Left renal pelvis (tissue), 4 donors: Measurements from ENCODE around the gene SMOC2. TPM values are rescaled to one million over a fixed set of nuclear protein-coding genes. Genes with fewer than 3 reads are reported as not detected.

Experiments
- DNase-seq, 4 donors: peaks; one replicate each; pipeline ENCODE4 v3.0.0-alpha.2; 2013; ENCODE audit warnings: low read depth in 4 of 4, low spot score in 3 of 4
- polyA plus RNA-seq, 4 donors: library from polyadenylated mRNA; unstranded; fragments of 120-200 nt; gene quantifications; one replicate each; pipeline ENCODE4 v1.2.1, GENCODE V29; 2013; ENCODE audit not compliant: insufficient read length in 4 of 4

SMOC2 gene
- polyA plus RNA-seq, 4 donors = 19.7 to 420 (median 40.8) TPM

DNA sequence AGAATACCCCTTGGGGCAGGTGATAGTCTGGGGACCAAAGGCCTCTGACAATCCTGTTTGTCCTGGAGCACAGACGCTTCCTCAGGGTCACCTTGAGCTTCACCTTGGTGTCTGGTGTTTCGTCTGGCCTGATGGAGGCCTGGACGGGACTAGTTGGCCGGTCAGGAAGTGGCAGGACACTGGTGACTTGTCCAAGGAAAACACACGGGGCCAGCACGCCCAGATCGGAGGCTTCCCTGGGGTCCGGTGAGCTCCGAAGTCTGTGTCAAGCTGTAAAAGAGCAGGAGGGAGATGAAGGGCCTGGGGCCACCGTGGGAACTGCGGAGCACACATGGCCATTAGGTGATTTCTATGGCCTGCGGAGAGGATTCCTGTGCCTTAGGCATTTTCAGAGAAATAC, 67.9 kb downstream of the SMOC2 start:
- DNase-seq = no peak

DNA sequence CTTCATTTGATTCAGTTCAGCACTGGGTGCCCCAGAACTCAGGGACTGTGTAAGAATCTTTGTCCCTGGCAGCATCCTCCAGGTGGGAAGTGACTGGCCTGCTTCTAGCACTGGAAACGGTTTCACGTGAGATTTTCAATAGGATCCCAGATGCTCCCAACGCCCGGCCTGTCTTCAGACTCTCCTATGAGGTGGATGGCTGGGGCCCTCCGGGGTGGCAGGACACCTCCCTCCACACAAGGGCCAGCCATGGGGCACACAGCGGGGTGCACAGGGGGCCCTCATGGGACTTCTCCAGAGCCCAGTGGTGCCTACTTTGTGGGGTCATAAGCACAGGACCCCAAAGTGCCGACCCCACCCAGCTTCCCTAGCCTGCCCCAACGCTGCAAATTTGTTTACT, 72.8 kb downstream of the SMOC2 start:
- no peak for DNase-seq

DNA sequence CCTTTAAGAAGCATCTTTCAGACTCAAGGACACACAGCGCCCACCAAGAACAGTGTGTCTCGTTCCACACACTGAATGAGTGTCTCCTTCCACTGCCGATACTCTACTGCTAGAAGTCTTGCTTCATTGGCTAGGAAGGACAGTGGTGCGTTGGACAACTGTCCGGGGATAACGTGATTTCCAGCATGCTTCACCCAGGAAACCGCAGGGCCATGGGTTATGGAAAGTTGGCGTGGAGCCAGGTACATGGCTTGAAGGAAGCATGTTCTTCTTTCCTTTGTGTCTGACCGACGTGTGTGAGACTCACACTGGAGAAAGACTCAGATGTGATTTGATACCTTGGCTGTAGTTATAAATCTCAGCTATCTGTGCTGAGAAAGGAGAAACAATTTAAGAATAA, 73.2 kb downstream of the SMOC2 start:
- no peak for DNase-seq

DNA sequence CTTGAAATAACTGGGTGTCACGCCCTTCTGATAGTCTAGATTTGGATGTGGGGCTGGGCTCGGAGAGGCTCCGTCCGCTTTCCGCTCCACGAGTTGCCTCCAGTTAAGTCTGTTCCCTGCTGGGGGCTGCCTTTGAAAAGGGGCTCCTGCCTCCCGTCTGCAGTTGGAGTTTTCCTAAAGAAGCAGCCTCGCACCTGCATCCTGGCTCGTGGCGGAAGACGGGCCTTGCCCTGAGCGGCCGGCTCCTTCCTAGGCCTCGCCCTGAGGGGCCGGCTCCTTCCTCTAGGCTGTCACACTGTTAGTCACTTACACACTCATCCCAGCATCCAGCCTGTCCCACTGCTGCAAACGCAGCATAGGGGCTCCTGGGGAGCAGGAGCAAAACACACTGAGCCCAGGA, 74.4 kb downstream of the SMOC2 start:
- DNase-seq = no peak

DNA sequence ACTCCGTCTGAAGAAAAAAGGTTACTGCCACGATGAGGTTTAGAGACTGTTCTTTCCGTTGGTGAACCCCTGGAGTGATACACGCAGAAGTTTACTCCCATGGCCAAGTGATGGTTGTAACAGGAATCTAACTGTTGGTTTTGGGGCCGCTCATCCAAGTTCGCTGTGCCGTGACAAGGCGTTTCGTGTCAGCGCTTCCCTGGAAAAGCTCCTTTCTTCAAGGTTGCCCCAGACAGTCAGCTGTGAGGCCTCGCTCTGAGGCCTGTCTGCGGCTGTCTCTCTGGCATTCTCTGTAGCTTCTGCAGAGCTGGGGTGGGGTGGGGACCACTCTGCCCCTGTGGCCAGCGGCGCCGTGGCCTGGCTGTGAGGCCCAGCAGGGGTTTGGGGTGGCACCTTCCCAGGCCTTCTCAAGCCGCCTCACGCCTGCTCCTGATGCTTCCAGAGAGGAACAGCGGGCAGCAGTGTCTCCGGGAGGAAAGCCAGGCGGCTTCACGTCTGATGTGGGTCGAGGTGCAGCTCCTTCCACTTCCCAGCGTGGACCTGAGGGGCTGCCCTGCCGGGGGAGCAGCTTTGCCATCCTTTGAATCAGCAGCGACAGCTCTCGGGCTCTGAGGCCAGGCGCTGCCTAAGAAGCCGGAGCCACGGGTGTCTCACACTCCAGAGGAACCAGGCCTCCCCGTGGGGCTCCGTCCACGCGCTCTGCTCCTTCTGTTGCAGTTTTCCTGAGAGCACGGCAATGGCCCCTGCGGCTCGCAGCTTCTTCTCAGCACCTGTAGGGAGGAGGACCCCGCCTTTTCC, 76.2 kb downstream of the SMOC2 start:
- DNase-seq = no peak

DNA sequence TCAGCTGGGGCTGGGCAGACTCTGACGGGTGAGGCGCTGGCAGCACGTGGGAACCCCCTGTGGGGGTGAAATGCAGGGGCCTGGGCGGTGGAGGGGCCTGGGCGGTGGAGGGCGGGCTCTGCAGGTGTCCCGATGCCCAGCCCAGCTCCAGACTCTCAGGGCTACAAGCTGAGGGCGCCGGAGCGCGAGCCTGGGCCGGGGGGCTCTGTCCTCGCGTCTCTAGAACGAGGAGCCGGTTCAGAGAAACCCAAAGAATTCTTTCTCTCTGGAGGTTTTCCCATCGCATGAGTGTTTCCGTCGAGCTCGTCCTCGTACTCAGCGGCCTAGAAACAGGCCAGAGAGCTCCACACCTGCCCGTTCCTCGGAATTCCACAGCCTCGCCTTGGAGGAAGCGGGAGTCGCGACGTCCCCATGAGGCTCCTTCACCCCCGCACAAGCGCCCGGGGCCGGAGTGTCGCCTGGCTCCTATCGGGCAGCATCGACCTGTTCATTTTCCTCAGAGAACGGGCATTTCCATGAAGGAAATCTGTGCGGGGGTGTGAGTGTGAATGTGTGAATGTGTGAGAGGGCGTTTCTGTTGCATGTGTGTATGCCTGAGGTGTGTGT, 76.9 kb downstream of the SMOC2 start:
- no peak for DNase-seq

DNA sequence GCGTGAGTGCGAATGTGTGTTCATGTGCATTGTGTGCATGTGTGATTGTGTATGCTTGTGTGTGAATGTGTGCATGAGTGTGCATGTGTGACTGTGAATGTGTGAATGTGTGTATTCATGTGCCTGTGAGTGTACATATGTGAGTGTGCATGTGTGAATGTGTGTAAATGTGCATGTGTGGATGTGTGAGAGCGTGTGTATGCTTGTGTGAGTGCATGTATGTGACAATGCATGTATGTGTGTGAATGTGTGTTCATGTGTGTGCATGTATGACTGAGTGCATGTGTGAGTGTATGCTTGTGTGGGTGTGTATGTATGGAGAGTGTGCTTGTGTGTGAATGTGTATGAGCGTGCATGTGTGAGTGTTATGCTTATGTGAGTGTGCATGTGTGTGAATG, 77.4 kb downstream of the SMOC2 start:
- no peak for DNase-seq

DNA sequence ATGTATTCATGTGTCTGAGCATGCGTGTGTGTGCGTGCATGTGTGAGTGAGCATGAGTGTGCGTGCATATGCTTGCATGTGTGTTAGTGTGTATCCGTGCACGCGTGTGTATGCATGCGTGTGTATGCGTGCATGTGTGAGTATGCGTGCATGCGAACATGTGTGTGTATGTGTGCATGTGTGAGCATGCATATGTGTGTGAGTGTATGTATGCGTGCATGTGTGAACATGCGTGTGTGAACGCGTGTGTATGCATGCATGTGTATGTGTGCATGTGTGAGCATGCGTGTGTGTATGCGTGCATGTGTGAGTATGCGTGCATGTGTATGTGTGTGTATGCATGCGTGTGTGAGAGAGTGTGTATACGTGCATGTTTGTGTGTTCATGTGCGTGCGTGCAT, 77.9 kb downstream of the SMOC2 start:
- DNase-seq = no peak

DNA sequence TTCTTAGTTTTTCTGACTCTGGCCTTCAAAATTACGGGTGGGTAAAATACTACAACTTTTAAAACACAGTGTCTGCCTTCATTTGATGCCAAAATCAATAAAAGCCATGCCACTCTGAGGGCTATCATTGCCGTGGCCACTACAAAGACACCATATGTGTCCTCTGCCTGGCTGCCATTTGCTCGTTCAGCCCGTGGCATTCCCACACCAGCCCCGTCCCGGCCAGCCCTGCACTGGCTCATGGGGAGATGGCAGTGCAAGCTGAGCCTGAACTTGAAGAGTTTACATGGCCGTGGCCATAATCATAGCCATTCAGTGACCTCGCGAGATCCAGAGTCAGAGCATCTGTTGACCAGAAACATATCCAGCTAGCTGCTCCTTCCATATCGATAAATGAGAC, 79.2 kb downstream of the SMOC2 start:
- no peak for DNase-seq

DNA sequence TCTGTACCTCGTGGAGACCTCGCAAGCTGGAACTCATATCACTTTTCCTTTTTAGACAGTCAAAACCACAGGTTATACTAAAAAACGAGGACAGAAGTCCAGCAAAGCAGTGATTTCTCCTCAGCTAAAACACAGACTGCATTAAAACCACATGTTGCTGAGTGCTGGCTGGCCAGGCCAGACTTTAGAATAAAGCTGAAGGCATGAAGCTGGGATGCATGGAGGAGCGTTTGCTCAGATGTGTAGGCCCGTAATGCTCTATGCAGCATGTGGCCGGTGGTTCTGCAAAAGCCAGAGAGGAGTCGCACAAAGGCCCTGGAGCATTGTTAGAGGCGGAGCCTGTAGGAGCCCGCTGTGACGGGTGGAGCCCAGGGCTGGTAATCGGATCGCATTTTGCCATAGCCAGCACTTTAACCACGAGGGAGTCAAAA, 83.6 kb downstream of the SMOC2 start:
- DNase-seq = no peak

DNA sequence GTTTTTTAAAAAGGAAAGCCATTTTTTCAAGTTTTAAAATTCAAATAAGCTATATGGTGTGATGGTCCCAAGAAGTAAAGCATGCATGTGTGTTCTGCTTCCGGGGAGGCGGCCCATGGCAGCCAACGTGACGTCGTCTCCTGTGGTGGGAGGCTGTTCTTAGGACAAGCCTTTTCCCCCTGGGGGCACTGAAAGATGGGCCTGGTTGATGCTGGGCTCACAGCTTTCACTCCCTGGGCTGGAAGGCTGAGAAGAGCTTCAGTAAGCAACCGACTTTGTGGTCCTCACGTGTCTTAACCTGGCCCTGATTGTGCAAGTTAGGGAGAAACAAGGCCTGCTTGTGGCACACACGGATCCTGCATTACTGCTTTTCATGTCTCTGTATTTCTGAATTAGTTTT, 84.1 kb downstream of the SMOC2 start:
- DNase-seq = no peak

DNA sequence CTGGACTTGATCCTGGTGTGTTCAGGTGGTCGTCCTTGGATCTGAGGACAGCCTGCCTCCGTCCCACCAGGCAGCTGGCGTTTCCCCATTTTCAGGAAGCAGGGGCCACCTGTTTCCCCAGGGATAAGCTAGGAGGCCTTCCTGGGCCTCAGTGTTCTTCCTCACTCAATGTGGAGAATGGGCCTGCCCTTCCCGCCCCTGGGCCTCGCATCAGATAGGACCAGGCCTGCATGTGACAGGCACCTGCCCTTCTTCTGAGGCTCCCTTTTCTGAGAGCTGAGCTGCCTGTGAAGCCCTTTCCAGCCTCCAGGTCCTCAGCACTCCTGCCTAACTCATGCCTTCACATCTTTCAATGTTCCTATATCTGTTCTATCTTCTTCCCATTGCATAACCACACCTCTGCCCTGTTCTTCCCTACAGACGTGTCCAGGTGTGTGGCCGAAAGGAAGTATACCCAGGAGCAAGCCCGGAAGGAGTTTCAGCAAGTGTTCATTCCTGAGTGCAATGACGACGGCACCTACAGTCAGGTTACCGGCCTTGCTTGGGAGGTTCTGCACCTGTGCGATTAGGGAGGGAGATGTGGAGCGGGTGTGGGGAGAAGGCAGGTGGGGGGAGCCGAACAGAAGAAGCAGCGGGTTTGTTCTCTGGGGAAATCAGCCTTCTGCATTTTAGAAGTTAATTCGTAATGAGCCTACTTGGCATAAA, 85.1 kb downstream of the SMOC2 start:
- no peak for DNase-seq

DNA sequence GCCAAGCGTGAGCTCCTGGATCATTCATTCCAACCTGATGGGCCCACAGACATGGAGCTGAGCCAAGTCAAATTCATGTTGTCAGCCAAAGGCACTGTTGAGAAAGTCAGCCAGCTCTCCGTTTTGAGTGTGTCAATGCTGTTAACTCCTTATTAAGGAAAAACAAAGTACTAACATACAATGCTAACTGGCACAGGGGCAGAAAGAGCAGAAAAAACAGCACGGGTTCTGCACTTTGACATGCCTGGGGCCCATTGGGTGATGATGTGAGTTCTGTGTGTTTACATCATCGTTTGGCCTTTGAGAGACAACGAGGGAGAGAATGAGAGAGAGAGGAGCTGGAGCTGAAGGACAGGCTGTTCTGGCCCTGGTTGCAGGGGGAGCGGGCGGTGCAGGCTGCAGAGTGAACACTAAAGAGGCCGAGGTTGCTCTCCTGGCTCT, 85.9 kb downstream of the SMOC2 start:
- DNase-seq = no peak

DNA sequence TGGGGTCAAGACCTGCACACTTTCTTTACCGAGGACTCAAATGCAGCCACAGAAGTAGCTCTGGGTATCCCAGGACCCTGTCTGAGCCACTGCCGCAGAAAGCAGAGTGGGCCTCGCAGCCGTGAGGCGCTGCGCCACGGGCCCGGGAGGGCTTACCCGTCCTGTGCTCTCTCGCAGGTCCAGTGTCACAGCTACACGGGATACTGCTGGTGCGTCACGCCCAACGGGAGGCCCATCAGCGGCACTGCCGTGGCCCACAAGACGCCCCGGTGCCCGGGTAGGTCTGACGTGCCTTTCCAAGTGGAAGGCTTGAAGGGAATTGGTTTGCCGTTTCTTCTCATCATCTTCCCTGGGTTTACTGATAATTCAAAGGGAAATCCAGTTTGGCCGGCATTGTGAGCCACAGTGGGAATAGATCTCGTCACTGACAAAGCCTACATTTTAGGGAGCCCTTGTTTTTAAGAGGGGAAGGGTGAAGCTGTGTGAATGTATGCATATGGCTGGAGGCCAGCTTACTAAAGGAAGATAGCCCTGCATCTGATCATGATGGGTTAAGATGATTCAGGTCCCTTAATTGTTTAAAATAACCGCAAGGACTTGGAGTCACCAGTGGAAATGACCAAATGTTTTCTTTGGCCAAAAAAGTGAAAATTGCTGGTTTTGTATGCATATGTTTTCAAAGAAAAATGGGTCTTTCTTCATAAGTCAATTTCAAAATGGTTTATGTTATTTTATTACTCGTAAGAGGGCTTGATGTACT, 86.6 kb downstream of the SMOC2 start:
- no peak for DNase-seq

DNA sequence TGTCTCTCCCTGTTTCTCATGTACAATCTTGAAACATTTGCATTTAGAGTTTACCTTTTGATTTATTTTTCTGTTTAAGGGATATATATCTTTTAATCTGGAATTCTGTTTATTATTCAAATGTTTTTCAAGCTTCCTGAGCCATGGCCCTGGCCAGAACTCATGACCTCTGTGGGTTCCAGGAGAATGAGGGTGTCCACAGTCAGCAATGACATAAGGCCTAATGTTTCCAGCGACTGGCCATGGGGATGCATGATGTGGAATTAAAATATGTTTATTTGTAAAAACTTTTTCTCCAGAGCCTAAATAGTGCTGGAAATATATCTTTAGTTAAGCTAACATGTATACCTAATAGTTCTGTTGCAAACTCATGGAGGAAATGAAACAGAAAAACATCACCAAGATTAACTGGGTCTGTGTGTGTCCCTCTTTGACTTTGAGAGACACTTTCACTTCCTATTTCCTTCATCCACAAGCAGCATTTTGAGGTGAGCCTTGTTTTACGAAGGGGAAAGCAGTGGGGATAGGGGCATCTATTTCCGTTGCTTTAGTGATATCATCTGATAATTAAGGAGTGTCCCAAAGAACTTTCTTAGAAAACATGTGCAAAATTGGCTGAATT, 87.6 kb downstream of the SMOC2 start:
- no peak for DNase-seq

DNA sequence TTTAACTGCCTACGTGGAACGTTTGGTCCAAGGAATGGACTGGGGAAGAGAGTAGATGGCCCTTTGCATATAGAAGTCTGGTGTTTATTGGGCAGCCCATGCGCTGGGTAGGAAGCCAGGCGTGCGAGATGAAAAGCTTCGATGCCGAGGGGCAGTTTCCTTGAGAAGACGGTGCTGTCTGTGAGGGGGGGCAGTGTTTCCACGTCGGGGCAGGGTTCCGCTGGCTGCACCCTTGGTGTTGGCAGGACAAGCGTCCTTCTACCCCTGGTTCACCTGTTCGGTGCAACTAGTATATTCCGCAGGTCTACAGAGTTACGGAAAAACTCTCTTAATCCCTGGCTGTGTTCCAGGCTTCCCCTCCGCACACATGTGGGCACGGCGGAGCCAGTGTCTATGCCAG, 88.2 kb downstream of the SMOC2 start:
- no peak for DNase-seq

DNA sequence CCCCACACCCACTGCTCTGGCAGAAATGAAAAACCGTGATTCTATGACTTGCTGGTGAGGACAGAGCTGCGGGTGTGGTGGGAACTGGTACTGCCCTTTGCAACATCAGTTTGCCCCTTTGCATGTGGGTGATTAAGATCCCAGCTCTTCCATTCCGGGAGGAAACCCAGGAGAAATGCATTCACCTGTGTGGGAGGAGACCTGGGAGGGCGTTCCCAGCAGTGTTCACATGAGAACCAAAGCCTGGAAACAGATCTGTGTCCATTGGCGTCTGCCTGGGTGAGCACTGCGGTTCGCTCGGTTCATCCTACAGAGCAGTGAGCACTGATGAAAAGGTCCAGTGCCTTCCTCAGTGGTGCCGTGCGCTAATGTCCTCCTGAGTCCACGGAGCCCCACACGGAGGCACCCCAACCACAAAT, 89.7 kb downstream of the SMOC2 start:
- DNase-seq = no peak

DNA sequence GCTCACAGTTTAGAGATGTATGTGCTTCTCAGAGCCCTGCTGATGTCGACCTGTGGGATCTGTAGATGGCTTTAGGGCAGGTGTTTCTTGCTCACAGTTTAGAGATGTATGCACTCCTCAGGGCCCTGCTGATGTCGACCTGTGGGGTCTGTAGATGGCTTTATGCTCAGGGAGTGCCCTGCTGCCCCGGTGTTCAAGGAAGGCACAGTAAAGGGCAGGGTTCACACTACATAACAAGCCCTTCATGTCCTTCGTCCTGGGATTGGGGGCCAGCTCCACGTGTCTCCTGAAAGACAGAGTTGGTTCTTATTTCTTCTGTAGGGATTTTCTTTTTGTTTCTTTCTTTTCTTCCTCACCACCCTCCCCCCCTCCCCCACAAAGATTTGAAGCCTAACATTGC, 91.1 kb downstream of the SMOC2 start:
- no peak for DNase-seq

DNA sequence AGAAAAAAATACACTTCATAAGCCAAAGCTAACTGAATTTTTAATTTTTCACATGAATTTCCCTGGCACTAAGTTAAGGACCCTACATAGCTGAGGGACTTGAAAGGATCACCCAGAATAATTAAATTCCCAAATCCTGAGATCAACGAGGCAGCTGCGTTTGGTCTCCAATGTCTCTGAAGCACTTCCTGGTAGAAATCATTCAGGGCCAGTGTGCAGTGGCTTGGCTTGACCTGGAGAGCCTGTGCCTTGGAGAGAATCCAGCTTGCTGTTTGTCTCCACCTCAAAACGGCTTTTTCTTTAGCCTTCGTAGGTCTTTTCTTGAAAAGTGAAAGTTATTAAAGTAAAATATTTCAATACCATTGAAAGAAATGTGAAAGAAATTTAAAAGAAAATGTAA, 92.4 kb downstream of the SMOC2 start:
- DNase-seq = no peak

DNA sequence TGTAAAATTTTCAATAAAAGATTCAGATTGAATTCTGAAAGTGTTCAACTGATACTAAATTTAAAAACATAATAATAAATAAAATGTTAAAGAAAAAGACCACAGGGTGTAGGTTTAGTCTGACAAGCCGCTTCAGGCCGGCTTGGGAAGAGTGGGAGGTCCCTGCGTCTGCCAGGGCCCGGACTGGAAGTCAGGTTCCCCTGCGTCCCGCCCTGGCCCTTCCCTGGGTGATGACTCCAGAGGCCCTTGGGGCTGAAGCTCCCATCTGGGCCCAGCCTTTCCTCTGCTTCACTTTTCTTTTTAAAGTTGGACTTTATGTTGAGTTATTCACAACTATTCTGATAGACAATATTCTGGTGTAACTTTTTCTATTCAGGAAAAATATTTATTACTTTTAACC, 93.3 kb downstream of the SMOC2 start:
- DNase-seq = no peak

DNA sequence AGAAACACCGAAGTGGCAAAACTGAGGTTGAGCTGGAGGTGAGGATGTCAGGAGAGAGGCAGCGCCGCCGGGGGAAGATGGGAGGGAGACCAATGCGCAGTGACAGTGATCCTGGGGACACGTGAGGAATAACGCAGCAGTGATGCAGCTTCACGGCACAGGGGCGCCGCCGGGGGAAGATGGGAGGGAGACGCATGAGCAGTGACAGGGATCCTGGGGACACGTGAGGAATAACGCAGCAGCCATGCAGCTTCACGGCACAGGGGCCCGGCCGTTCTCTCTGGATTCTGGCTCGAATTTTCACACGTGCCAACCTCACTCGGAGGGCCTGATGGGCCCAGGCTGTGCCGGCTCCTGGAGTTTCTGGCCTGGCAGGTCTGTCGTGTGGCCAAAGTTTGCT, 94.7 kb downstream of the SMOC2 start:
- DNase-seq = no peak
